CD14-positive monocyte (primary cell): Measurements from ENCODE around the gene SNX15. TPM values are rescaled to one million over a fixed set of nuclear protein-coding genes. Genes with fewer than 3 reads are reported as not detected.

ENCODE experiments used
- DNase-seq, 3 donors: peaks; one replicate each; pipeline ENCODE4 v3.0.0-alpha.2; 2011 to 2022
- H2AFZ ChIP-seq: 2 replicates; pipeline ENCODE4 v1.6.0; 2012; ENCODE audit warnings: mild to moderate bottlenecking, low read depth, low read length, inconsistent platforms; ENCODE audit not compliant: insufficient read depth, poor library complexity, severe bottlenecking
- H3K27ac ChIP-seq, 2 donors: 1 replicate in 1 of 2; 2 replicates in 1 of 2; pipeline ENCODE4 v1.5.1; 2012 to 2013; ENCODE audit warnings: low read length in 2 of 2, control low read depth in 1 of 2, inconsistent platforms in 1 of 2, low read depth in 1 of 2, mild to moderate bottlenecking in 1 of 2
- H3K27me3 ChIP-seq, 2 donors: one replicate each; pipeline versions ENCODE4 v1.6.0 to v1.6.1; 2011 to 2013; ENCODE audit warnings: low read length in 2 of 2; ENCODE audit not compliant: control insufficient read depth in 2 of 2, insufficient read depth in 2 of 2
- H3K36me3 ChIP-seq, 2 donors: replicated peaks in 1 of 2; 1 replicate in 1 of 2; 2 replicates in 1 of 2; pipeline versions ENCODE4 v1.5.1 to v1.6.1; 2012 to 2013; ENCODE audit warnings: low read length in 2 of 2, control low read depth in 1 of 2, inconsistent platforms in 1 of 2, mild to moderate bottlenecking in 1 of 2; ENCODE audit not compliant: insufficient read depth in 2 of 2, control insufficient read depth in 1 of 2
- H3K4me1 ChIP-seq, 2 donors: 1 replicate in 1 of 2; 2 replicates in 1 of 2; pipeline versions ENCODE4 v1.5.1 to v1.6.1; 2012 to 2013; ENCODE audit warnings: low read length in 2 of 2, control low read depth in 1 of 2, inconsistent platforms in 1 of 2, mild to moderate bottlenecking in 1 of 2, moderate library complexity in 1 of 2; ENCODE audit not compliant: insufficient read depth in 2 of 2, control insufficient read depth in 1 of 2
- H3K4me2 ChIP-seq: replicated peaks from 2 replicates; pipeline ENCODE3; 2012; ENCODE audit warnings: low read length, moderate library complexity, mild to moderate bottlenecking; ENCODE audit not compliant: poor library complexity, severe bottlenecking; ENCODE audit errors: extremely low read depth
- H3K4me3 ChIP-seq, 3 experiments: fragments of 200-600 bp in 1 of 3; sonication (generic) in 1 of 3; replicated peaks in 1 of 3; 1 replicate in 2 of 3; 2 replicates in 1 of 3; pipeline ENCODE4 v1.5.1; 2011 to 2013; ENCODE audit warnings: low read length in 3 of 3, mild to moderate bottlenecking in 3 of 3, control low read depth in 2 of 3, low read depth in 2 of 3, inconsistent platforms in 1 of 3, moderate library complexity in 1 of 3
- H3K79me2 ChIP-seq: 2 replicates; pipeline ENCODE4 v1.6.0; 2012; ENCODE audit warnings: mild to moderate bottlenecking, control low read depth, inconsistent platforms, low read length, moderate library complexity; ENCODE audit not compliant: insufficient read depth
- H3K9ac ChIP-seq: 2 replicates; pipeline ENCODE4 v1.6.0; 2017; ENCODE audit warnings: low read length, mild to moderate bottlenecking; ENCODE audit not compliant: insufficient read depth, poor library complexity, severe bottlenecking
- H3K9me3 ChIP-seq, 2 donors: replicated peaks in 1 of 2; 1 replicate in 1 of 2; 2 replicates in 1 of 2; pipeline versions ENCODE4 v1.5.1 to v1.6.1; 2012 to 2013; ENCODE audit warnings: low read length in 2 of 2, control low read depth in 1 of 2; ENCODE audit not compliant: control insufficient read depth in 1 of 2, insufficient read depth in 1 of 2
- H4K20me1 ChIP-seq: 2 replicates; pipeline ENCODE4 v1.6.0; 2012; ENCODE audit warnings: mild to moderate bottlenecking, low read length, control low read depth, moderate library complexity; ENCODE audit not compliant: insufficient read depth
- H3K27ac Mint-ChIP-seq, 7 donors: one replicate each; pipeline ENCODE4 v1.8.0; 2020; ENCODE audit warnings: mild to moderate bottlenecking in 7 of 7, mixed read lengths in 7 of 7, moderate library complexity in 6 of 7, inconsistent platforms in 2 of 7
- H3K27me3 Mint-ChIP-seq, 3 donors: one replicate each; pipeline ENCODE4 v1.8.0; 2021 to 2022; ENCODE audit warnings: low read depth in 3 of 3, mild to moderate bottlenecking in 3 of 3, mixed read lengths in 3 of 3, moderate library complexity in 3 of 3, inconsistent platforms in 1 of 3
- H3K36me3 Mint-ChIP-seq, 2 donors: one replicate each; pipeline ENCODE4 v1.8.0; 2020; ENCODE audit warnings: mixed read lengths in 2 of 2, inconsistent platforms in 1 of 2, mild to moderate bottlenecking in 1 of 2
- H3K4me1 Mint-ChIP-seq: one replicate; pipeline ENCODE4 v1.8.0; 2020; ENCODE audit warnings: mild to moderate bottlenecking, mixed read lengths
- H3K4me3 Mint-ChIP-seq, 2 donors: one replicate each; pipeline ENCODE4 v1.8.0; 2020; ENCODE audit warnings: mild to moderate bottlenecking in 2 of 2, mixed read lengths in 2 of 2, moderate library complexity in 1 of 2
- H3K9me3 Mint-ChIP-seq, 7 donors: one replicate each; pipeline ENCODE4 v1.8.0; 2020 to 2022; ENCODE audit warnings: mixed read lengths in 7 of 7, mild to moderate bottlenecking in 6 of 7, moderate library complexity in 6 of 7, inconsistent platforms in 2 of 7
- WGBS: methylation state at CpG from one replicate; pipeline ENCODE4 v1.1.5; 2013; ENCODE audit warnings: missing lambda C conversion rate; ENCODE audit not compliant: insufficient coverage; 5-methylcytosine and 5-hydroxymethylcytosine counted together
- intact Hi-C, 2 donors: fragments of 100-400 bp; cut with micrococcal nuclease; formaldehyde crosslinking; loops; one replicate each; pipeline versions ENCODE4 v1.15.0 to v1.15.1; 2023
- polyA plus RNA-seq, 3 donors: library from polyadenylated mRNA; depleted of rRNA in 1 of 3; unstranded in 2 of 3; stranded (reverse) in 1 of 3; fragments of 300-500 nt in 2 of 3; fragments of >200 nt in 1 of 3; fragmentation: Illumina TruSeq in 2 of 3; gene quantifications; 1 replicate in 2 of 3; 2 replicates in 1 of 3; pipeline ENCODE4 v1.2.3, GENCODE V29; 2012 to 2021
- TF ChIP-seq, protein P1 (sequence below): fragments of 200-600 bp; IDR thresholded peaks from one replicate; pipeline ENCODE4 v1.8.0; 2022; ENCODE audit warnings: antibody characterized with exemption, mild to moderate bottlenecking

Gene SNX15
- polyA plus RNA-seq, 3 donors: 16.2 to 26.7 (median 17.8) TPM

GRCh38 chr11:65014726-65015227 lies 12.5 kb upstream of the SNX15 start:
- Histone ChIP-seq H3K9ac (peak overlapping the region; percentile 93), H3K79me2 (peaks cover 37% of the 10 kb centered on the region)

GRCh38 chr11:65016705-65017104 lies 10.5 kb upstream of the SNX15 start:
- Mint-ChIP-seq H3K4me1 (peaks cover 37% of the 10 kb centered on the region), H3K4me3 (no peak overlapping the region), H3K9me3 (peaks cover 0 to 5% (median 0%) of the 10 kb centered on the region in 7 donors), H3K27ac (peak overlapping the region in 1 of 7 donors; percentile 25), H3K27me3 (no peaks in the 10 kb centered on the region), H3K36me3 (peaks cover 29 to 46% of the 10 kb centered on the region in 2 donors)
- peaks cover 17 to 36% of the 10 kb centered on the region in 2 donors for H3K36me3 ChIP-seq
- H3K4me2 ChIP-seq: no peak overlapping the region
- peaks cover 10% of the 10 kb centered on the region for H4K20me1 ChIP-seq
- no peak overlapping the region for H2AFZ ChIP-seq
- H3K27me3 ChIP-seq: no peaks in the 10 kb centered on the region
- H3K27ac ChIP-seq: peak overlapping the region in 1 of 2 donors; percentile 24
- TF ChIP-seq, protein P1, sequence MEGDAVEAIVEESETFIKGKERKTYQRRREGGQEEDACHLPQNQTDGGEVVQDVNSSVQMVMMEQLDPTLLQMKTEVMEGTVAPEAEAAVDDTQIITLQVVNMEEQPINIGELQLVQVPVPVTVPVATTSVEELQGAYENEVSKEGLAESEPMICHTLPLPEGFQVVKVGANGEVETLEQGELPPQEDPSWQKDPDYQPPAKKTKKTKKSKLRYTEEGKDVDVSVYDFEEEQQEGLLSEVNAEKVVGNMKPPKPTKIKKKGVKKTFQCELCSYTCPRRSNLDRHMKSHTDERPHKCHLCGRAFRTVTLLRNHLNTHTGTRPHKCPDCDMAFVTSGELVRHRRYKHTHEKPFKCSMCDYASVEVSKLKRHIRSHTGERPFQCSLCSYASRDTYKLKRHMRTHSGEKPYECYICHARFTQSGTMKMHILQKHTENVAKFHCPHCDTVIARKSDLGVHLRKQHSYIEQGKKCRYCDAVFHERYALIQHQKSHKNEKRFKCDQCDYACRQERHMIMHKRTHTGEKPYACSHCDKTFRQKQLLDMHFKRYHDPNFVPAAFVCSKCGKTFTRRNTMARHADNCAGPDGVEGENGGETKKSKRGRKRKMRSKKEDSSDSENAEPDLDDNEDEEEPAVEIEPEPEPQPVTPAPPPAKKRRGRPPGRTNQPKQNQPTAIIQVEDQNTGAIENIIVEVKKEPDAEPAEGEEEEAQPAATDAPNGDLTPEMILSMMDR: no peak
- WGBS: 94% methylated on average over 4 of the region's 4 CpGs
- H3K9me3 ChIP-seq: no peaks in the 10 kb centered on the region
- no peak overlapping the region for H3K4me3 ChIP-seq
- intact Hi-C loops: loop anchor here in 1 of 2 donors (10.0 kb wide), 1 partner anchor 172 kb away; the partner anchor contains the start of gene CDC42BPG
- H3K4me1 ChIP-seq: peaks cover 21 to 35% of the 10 kb centered on the region in 2 donors
- DNase-seq: no peak
- peaks cover 37% of the 10 kb centered on the region for H3K79me2 ChIP-seq
- no peak overlapping the region for H3K9ac ChIP-seq

More at GRCh38 chr11:65014726-65015227, 12.5 kb upstream of the SNX15 start:
- peaks cover 21 to 32% of the 10 kb centered on the region in 2 donors for H3K36me3 Mint-ChIP-seq
- DNase-seq: no peak
- TF ChIP-seq, protein P1: no peak
- H3K36me3 ChIP-seq: peaks cover 9 to 20% of the 10 kb centered on the region in 2 donors
- no peaks in the 10 kb centered on the region for H3K27me3 Mint-ChIP-seq
- peak overlapping the region; percentile 96 for H2AFZ ChIP-seq
- peaks cover 10% of the 10 kb centered on the region for H4K20me1 ChIP-seq
- H3K4me2 ChIP-seq: peak overlapping the region; percentile 96
- intact Hi-C loops: loop anchor here in 1 of 2 donors (5.0 to 10.0 kb wide), 3 partner anchors 68 to 170 kb away; partner anchors contain the start of genes CDC42BPG, CDCA5, TM7SF2 and ZFPL1
- H3K27ac Mint-ChIP-seq: peak overlapping the region; percentile 48 to 84 (median 79)
- peak overlapping the region; percentile 77 to 85 for H3K4me3 Mint-ChIP-seq
- H3K4me1 ChIP-seq: peaks cover 22 to 32% of the 10 kb centered on the region in 2 donors
- H3K9me3 Mint-ChIP-seq: peaks cover 0 to 8% (median 0%) of the 10 kb centered on the region in 7 donors
- H3K9me3 ChIP-seq: no peaks in the 10 kb centered on the region
- H3K27ac ChIP-seq: peak overlapping the region; percentile 30 to 97
- no peaks in the 10 kb centered on the region for H3K27me3 ChIP-seq
- H3K4me1 Mint-ChIP-seq: peaks cover 38% of the 10 kb centered on the region
- peak overlapping the region; percentile 52 to 96 (median 70) for H3K4me3 ChIP-seq
- WGBS: 11% methylated on average over 9 of the region's 23 CpGs
